ENCODE data around the gene NR2C2.
A peak's percentile ranks its signal among the peaks of the same experiment; 100 is the strongest.

NR2C2 gene

DNA sequence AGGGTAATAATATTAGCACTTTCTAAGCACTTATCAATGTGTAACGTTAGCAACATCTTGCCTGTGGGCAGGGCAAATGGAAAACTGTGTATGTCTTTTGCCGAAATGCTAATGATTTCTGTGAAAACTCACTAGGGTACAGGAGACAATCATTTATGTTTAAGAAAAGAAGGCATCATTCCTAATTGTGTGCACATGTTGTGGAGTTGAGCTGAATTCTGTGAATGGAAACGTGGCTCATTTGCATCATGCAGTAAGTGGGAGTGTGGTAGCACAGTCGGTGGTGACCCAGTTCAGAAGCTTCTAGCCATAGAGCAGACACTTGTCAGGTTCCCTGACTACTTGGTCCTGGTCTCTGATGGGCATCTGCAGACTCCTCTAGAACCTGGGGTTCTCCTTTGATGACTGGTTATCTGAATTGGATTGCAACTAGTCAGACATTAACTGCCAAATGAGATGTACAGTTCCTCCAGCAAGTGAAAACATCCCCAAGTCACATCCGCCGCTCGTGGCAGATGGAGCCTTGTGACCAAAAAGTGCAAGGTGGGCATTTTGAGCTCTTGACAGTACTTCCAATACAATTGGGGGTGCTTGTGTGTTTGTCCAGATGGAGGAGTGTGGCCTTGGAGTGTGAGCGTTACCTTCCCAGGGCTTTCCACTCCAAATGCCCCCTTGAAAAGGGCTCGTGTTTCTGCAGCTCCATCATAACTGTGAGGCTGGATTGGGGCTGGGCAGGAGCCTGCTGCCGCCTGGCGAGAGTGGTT is 96.2 kb downstream of the NR2C2 start:
- H3K36me3 ChIP-seq (ENCODE audit: insufficient read depth, low read length), result peaks cover 41% of the 10 kb centered on the region

DNA sequence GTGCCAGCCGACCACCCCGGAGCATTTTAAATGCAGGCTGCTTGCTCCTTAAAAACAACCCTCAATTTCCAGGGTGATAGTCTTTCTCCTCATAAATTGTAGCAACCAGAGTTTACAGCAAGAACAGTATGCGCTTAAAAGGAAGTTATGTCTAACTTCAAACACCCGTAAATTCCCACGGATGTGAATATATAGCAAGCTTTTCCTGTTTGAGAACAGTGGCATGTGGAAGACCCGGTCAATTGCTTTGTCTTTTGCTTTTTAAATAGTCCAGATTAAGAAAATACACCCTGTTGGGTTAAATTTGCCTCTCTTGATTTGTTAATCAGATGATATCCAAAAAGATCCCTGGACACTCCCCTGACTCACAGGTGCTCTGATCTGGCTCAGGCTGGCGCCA is 96.9 kb downstream of the NR2C2 start:
- Histone ChIP-seq H3K4me1 (ENCODE audit: insufficient read depth, low read length) (no peaks in the 10 kb centered on the region), H3K9ac (ENCODE audit: low read depth, low read length) (no peak overlapping the region), H3K9me3 (ENCODE audit: control insufficient read depth, insufficient read depth, low read length) (no peaks in the 10 kb centered on the region), H3K36me3 (ENCODE audit: insufficient read depth, low read length) (peaks cover 46% of the 10 kb centered on the region)

More for the DNA sequence above, 96.2 kb downstream of the NR2C2 start:
- no peaks in the 10 kb centered on the region for H3K9me3 ChIP-seq (ENCODE audit: control insufficient read depth, insufficient read depth, low read length)
- no peaks in the 10 kb centered on the region for H3K4me1 ChIP-seq (ENCODE audit: insufficient read depth, low read length)
- H3K9ac ChIP-seq (ENCODE audit: low read depth, low read length), result no peak overlapping the region

DNA sequence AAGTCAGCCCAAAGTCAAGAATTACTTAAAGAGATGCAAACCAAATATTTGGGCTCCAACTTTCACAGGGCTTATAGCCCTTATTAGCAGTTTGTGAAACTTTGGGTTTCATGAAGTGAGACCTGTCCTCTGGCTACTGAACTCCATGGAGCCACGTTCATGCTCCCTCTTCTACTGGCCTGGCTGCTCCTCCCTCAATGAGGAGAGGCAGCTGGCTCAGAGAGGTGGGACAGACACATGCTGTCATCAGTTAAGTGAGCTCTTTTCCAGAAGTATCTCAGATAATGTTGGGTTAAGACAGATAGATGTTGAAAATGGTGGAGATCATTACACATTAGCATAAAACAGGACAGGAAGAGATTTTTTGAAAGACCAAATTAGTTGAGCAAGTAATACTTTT is 98.3 kb downstream of the NR2C2 start:
- Histone ChIP-seq H3K4me1 (ENCODE audit: insufficient read depth, low read length) (no peaks in the 10 kb centered on the region), H3K9me3 (ENCODE audit: control insufficient read depth, insufficient read depth, low read length) (no peaks in the 10 kb centered on the region), H3K9ac (ENCODE audit: low read depth, low read length) (no peak overlapping the region), H3K36me3 (ENCODE audit: insufficient read depth, low read length) (peaks cover 53% of the 10 kb centered on the region)

DNA sequence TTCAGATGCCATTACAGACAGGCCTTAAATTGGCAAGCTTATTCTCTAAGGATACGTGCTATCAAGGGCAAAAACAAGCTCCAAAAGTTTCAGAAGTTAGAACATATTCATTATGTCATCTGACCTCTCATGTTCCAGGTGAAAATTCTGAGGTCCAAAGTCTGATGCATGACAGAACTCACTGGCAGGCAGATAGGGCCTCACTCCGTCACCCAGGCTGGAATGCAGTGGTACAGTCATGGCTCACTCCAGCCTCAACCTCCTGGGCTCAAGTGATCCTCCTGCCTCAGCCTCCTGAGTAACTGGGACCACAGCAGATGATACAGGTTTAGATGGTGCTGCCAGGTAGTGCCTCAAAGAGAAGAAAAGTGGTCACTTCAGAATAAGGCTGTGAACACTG is 102.2 kb downstream of the NR2C2 start:
- Histone ChIP-seq H3K9ac (ENCODE audit: low read depth, low read length) (no peak overlapping the region), H3K9me3 (ENCODE audit: control insufficient read depth, insufficient read depth, low read length) (no peaks in the 10 kb centered on the region), H3K36me3 (ENCODE audit: insufficient read depth, low read length) (peaks cover 32% of the 10 kb centered on the region), H3K4me1 (ENCODE audit: insufficient read depth, low read length) (no peaks in the 10 kb centered on the region)

DNA sequence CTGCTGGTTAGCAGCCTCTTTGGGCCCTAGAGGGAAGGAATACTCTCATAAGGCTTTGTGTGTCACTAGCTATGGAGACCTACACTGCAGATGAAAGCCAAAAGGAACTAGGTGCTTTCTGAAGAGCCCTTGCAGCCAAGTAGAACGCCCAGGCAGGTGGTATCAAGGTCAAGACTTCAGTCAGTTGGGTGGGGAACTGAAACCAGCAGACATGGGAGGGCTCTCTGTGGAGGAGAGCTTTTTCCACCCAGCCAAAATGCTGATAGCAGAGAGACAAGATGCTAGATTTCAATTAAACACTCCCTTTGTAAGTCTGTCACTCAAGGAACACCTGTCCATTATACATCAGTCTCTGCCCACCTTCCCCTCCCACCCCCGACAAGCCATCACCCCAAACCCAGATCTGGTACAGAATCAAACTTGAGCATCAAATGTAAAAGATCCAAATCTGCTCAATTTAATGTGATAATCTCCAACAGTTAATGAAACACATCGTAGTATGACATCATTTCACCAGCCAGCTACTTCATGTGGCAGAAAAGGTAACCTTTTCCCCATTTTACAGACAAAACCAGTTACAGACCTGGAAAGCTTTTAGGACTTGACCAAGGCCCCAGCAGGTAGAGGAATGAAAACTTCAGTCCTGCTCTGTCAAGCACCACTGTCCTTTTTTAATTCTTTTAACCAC is 103.2 kb downstream of the NR2C2 start:
- Histone ChIP-seq H3K4me1 (ENCODE audit: insufficient read depth, low read length) (no peaks in the 10 kb centered on the region), H3K9ac (ENCODE audit: low read depth, low read length) (no peak overlapping the region), H3K36me3 (ENCODE audit: insufficient read depth, low read length) (peaks cover 23% of the 10 kb centered on the region), H3K9me3 (ENCODE audit: control insufficient read depth, insufficient read depth, low read length) (no peaks in the 10 kb centered on the region)

DNA sequence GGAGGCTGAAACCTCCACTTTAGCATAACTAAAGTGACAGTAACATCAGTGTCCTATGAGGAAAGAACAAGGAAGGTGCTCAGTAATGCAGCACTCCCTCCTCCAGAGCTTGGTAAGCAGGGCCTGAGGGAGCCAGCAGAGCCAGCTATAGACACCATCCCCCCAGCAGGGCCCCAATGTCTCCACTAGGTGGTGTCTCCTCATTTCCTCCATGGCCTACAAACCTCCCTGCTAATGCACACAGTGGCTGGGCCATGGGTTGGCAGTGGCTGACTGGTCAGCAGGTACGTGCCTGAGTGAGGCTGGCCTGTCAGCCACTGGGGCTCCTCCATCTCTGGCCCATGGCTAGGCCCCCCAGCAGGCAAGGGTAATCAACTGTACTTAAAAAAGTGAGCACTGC is 104.1 kb downstream of the NR2C2 start:
- H3K9me3 ChIP-seq (ENCODE audit: control insufficient read depth, insufficient read depth, low read length), result no peaks in the 10 kb centered on the region
- no peak overlapping the region for H3K9ac ChIP-seq (ENCODE audit: low read depth, low read length)
- peaks cover 14% of the 10 kb centered on the region for H3K36me3 ChIP-seq (ENCODE audit: insufficient read depth, low read length)
- H3K4me1 ChIP-seq (ENCODE audit: insufficient read depth, low read length), result no peaks in the 10 kb centered on the region

DNA sequence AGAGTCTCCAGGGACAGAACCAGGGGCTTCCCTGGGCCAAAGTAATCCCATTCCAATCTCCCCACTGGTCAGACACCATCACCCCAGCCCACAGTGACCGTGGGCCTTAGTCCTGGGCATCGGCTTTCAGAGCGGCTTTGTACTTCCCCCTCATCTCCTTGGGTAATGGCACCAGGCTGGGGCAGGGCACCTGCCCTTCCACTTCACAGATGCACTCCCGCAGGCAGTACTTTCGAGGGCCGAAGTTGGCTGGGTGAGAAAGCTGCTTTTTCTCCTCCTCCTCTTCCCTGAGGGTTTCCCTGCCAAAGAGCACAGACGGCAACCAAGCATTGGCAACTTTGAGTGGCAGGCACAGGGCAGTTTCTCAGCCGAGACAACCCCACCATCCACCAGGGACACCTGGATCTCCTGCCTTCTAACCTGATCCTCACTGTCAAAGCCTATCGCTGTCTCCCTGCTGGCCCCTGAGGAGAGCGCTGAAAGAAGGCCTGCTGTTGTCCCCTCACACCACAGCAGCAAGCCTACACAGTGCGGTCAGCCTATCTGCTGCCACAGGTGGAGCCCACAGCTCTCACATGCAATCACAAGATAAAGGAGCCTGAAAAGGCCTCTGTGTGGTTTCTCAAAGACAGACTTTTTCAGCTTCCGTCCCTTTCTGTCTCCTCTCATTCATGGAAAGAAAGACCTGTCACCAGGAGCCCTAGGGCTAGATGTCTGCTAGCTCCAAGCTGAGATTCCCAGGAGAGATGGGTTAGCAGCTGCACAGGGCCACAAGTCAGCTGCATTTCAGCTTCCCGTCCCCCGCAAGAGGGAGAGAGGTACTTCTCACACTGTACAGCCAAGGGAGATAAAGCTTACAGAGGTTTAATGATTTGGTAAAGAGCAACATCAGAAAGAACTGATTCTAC is 105.2 kb downstream of the NR2C2 start:
- Histone ChIP-seq H3K9ac (ENCODE audit: low read depth, low read length) (no peak overlapping the region), H3K36me3 (ENCODE audit: insufficient read depth, low read length) (peaks cover 14% of the 10 kb centered on the region), H3K4me1 (ENCODE audit: insufficient read depth, low read length) (no peaks in the 10 kb centered on the region), H3K9me3 (ENCODE audit: control insufficient read depth, insufficient read depth, low read length) (no peaks in the 10 kb centered on the region)

DNA sequence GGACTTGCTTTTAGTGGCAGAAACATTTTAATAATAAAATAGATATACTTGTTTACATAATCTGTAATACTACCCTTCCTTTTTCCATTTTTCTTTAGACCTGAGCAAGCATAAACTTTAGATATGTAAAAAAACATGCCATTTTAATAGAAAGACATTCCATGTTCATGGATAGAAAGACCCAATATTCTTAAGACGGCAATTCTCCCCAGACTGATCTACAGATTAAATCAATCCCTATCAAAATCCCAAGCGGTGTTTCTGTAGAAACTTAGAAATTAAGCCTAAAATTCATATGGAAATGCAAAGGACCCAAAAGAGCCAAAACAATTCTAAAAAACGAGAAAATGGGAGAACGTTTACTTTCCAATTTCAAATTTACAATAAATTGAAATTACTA is 106.2 kb downstream of the NR2C2 start:
- H3K4me1 ChIP-seq (ENCODE audit: insufficient read depth, low read length), result no peaks in the 10 kb centered on the region
- no peaks in the 10 kb centered on the region for H3K9me3 ChIP-seq (ENCODE audit: control insufficient read depth, insufficient read depth, low read length)
- no peak overlapping the region for H3K9ac ChIP-seq (ENCODE audit: low read depth, low read length)
- peaks cover 15% of the 10 kb centered on the region for H3K36me3 ChIP-seq (ENCODE audit: insufficient read depth, low read length)

DNA sequence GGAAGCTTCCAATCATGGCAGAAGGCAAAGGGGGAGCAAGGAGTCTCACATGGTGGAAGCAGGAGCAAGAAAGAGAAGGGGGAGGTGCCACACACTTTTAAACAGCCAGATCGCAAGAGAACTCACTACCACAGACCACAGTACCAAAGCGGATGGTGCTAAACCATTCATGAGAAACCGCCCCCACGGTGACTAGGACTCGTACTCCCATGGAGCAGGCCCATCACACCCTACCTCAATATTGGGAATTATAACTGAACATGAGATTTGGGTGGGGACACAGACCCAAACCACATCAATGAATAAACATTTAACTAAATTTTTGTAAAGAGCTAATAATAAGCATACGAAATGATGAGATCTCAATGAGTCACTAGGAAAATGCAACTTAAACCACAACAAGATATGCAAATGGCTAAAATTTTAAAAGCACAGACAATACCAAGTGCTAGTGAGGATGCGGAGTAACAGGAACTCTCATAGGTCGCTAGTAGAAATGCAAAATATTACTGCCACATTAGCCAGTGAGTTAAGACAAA is 107.7 kb downstream of the NR2C2 start:
- Histone ChIP-seq H3K36me3 (ENCODE audit: insufficient read depth, low read length) (peaks cover 9% of the 10 kb centered on the region), H3K4me1 (ENCODE audit: insufficient read depth, low read length) (no peaks in the 10 kb centered on the region), H3K9ac (ENCODE audit: low read depth, low read length) (no peak overlapping the region), H3K9me3 (ENCODE audit: control insufficient read depth, insufficient read depth, low read length) (no peaks in the 10 kb centered on the region)

DNA sequence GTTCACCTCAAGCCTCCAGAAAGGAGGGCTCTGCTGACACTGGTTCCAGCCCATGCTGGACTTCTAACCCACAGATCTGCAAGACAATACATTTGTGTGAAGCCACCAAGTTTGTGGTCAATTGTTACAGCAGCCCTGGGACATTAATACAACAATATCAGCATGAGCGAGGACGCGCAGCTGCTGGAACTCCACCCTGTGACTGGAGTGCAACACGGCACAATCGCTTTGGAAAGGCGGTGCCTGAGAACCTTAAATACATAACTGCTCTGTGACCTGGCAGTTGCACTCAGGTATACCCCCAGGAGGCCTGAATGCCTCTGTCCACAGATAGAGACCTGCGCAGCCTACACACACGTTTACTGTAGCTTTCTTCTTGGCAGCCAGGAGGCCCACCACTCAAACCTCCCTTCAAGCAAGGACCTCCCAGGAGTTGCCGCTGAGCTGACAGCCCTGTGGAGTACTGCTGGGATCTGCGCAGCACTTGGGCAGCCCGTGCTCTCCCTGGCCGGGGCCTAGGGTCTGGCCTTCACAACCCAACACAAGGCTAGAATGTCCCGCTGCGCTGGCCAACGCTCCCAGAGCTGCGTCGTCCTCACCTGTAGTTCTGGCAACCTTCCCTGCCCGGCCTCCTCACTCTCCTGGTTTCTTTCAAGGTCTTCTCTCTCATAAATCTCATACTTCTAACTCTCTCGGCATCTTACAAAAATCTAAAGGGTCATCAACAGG is 109.5 kb downstream of the NR2C2 start:
- Histone ChIP-seq H3K9ac (ENCODE audit: low read depth, low read length) (no peak overlapping the region), H3K9me3 (ENCODE audit: control insufficient read depth, insufficient read depth, low read length) (no peaks in the 10 kb centered on the region), H3K4me1 (ENCODE audit: insufficient read depth, low read length) (no peaks in the 10 kb centered on the region), H3K36me3 (ENCODE audit: insufficient read depth, low read length) (peaks cover 6% of the 10 kb centered on the region)

DNA sequence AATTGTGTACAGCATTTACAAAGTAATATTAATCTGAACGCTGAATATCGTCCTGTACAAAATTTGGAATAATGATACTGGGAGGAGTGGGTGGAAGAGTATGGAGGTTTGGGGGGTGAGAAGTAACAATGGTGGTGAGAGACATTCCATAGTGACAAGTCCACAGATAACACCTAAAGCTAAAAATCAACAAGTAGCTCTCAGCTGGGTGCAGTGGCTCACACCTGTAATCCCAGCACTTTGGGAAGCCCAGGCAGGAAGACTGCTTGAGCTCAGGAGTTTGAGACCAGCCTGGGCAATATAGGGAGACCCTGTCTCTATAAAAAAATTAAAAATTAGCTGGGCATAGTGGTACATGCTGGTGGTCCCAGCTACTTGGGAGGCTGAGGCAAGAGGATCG is 112.6 kb downstream of the NR2C2 start:
- Histone ChIP-seq H3K4me1 (ENCODE audit: insufficient read depth, low read length) (no peaks in the 10 kb centered on the region), H3K36me3 (ENCODE audit: insufficient read depth, low read length) (peaks cover 6% of the 10 kb centered on the region), H3K9me3 (ENCODE audit: control insufficient read depth, insufficient read depth, low read length) (no peaks in the 10 kb centered on the region), H3K9ac (ENCODE audit: low read depth, low read length) (no peak overlapping the region)

DNA sequence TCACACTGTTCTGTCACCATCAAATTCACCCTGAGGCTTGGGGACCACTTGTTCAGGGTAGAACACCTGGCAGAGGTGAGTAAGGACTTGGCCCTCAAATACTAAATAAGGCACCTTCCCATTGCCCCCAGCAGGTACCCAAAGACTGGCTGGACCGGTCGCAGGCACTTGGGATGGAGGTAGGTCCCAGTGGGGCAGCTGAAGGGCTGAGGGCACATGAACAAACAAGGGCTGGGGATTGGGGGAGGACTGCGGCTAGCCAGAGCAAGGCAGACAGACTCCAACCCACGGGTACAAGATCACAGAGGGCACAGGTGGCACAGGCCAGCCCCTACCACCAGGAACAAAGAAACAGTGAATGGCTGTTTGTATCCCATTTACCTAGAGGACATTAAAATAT is 115.9 kb downstream of the NR2C2 start:
- H3K9me3 ChIP-seq (ENCODE audit: control insufficient read depth, insufficient read depth, low read length), result no peaks in the 10 kb centered on the region
- H3K9ac ChIP-seq (ENCODE audit: low read depth, low read length), result no peak overlapping the region
- peaks cover 6% of the 10 kb centered on the region; the same call in 1 of the 2 replicates for H3K36me3 ChIP-seq (ENCODE audit: insufficient read depth, low read length)
- H3K4me1 ChIP-seq (ENCODE audit: insufficient read depth, low read length), result no peaks in the 10 kb centered on the region

DNA sequence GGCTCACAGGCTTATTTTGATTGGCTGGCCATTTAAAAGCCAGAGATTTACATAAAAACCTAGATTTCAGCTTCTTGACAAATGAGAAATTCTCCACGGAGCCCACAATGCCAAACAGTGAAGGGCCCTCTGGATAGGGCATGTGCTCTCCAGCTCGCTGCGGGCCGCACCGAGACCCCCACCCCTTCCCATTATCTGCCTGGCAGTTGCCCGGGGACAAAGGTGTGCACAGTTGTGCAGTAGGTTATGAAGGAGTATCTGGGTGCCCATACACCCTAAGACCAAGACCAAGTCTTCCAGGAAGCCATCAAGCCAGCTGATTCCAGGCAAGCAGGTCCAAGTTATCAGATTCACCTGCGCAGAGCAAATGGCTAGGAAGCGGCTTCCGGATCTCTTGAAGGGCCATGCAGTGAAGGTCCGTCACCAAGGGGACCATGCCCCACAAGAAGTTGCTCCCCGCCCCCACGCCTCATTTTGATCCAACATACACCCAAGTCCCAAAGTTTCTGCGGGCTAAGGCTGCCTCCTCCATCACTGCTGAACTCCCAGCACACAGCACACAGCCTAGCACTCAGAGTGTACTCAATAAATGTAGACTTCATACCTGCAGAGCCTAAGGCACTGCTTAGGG is 116.4 kb downstream of the NR2C2 start:
- H3K36me3 ChIP-seq (ENCODE audit: insufficient read depth, low read length), result peaks cover 1% of the 10 kb centered on the region; the same call in 1 of the 2 replicates
- H3K9me3 ChIP-seq (ENCODE audit: control insufficient read depth, insufficient read depth, low read length), result no peaks in the 10 kb centered on the region
- peak overlapping the region; percentile 88 for H3K9ac ChIP-seq (ENCODE audit: low read depth, low read length)
- H3K4me1 ChIP-seq (ENCODE audit: insufficient read depth, low read length), result no peaks in the 10 kb centered on the region
